ENCODE data around the gene TTLL1. TPM values are rescaled to one million over a fixed set of nuclear protein-coding genes. Genes with fewer than 3 reads are reported as not detected.
A peak's percentile ranks its signal among the peaks of the same experiment; 100 is the strongest.
"Not testable (repeated sequence)": the region's sequence is repeated elsewhere in the genome, so short reads cannot be mapped to it uniquely, and the experiment has no call there.

The TTLL1 gene
- total RNA-seq, 1 experiment from 2014 or later = 6.2 TPM

GRCh38 chr22:43077121-43077877 is 11.9 kb downstream of the TTLL1 start:
- DNase-seq (ENCODE audit: low read depth) = no peak

- DNase-seq (ENCODE audit: low read depth) = peak; percentile 91
Observed at GRCh38 chr22:43066844-43067385, 22.3 kb downstream of the TTLL1 start.

- DNase-seq (ENCODE audit: low read depth) = no peak
Observed at GRCh38 chr22:43066134-43066533, 23.1 kb downstream of the TTLL1 start.

GRCh38 chr22:43060183-43060582 is 29.0 kb downstream of the TTLL1 start:
- DNase-seq (ENCODE audit: low read depth) = no peak

GRCh38 chr22:43057641-43058040 is 31.6 kb downstream of the TTLL1 start:
- DNase-seq (ENCODE audit: low read depth) = no peak

GRCh38 chr22:43053176-43053575 is 36.0 kb downstream of the TTLL1 start:
- no peak for DNase-seq (ENCODE audit: low read depth)

- DNase-seq (ENCODE audit: low read depth) = no peak
Observed at GRCh38 chr22:43050995-43051394, 38.2 kb downstream of the TTLL1 start.

- DNase-seq (ENCODE audit: low read depth) = no peak
Observed at GRCh38 chr22:43047605-43048004, 41.6 kb downstream of the TTLL1 start.

- no peak for DNase-seq (ENCODE audit: low read depth)
Observed at GRCh38 chr22:43044290-43044712, 44.9 kb downstream of the TTLL1 start.

GRCh38 chr22:43042101-43042780 is 47.0 kb downstream of the TTLL1 start:
- peak; percentile 21 for DNase-seq (ENCODE audit: low read depth)

- no peak for DNase-seq (ENCODE audit: low read depth)
Observed at GRCh38 chr22:43039800-43040199, 49.4 kb downstream of the TTLL1 start.

GRCh38 chr22:43038325-43038724 is 50.9 kb downstream of the TTLL1 start:
- no peak for DNase-seq (ENCODE audit: low read depth)

GRCh38 chr22:43036282-43036829 is 52.8 kb downstream of the TTLL1 start:
- DNase-seq (ENCODE audit: low read depth) = peak; percentile 44

- no peak for DNase-seq (ENCODE audit: low read depth)
Observed at GRCh38 chr22:43035250-43035649, 53.9 kb downstream of the TTLL1 start.

GRCh38 chr22:43031617-43032016 is 57.6 kb downstream of the TTLL1 start:
- DNase-seq (ENCODE audit: low read depth) = peak; percentile 52

GRCh38 chr22:43018615-43019014 is 70.6 kb downstream of the TTLL1 start:
- no peak for DNase-seq (ENCODE audit: low read depth)

GRCh38 chr22:43017525-43018460 is 71.4 kb downstream of the TTLL1 start:
- DNase-seq (ENCODE audit: low read depth) = peak; percentile 76

GRCh38 chr22:43016150-43016549 is 73.0 kb downstream of the TTLL1 start:
- DNase-seq (ENCODE audit: low read depth) = not testable (repeated sequence)

GRCh38 chr22:43015677-43016042 is 73.5 kb downstream of the TTLL1 start:
- no peak for DNase-seq (ENCODE audit: low read depth)

- peak; percentile 95 for DNase-seq (ENCODE audit: low read depth)
Observed at GRCh38 chr22:43014869-43015676, 74.1 kb downstream of the TTLL1 start, which contains the start of gene PACSIN2. TSS of gene PACSIN2 (minus strand) at chr22:43015149. CDS start at chr22:42912080, 103,069 bp downstream.

All from M059J (cell line).